ENCODE data around the gene ANKDD1B. TPM values are rescaled to one million over a fixed set of nuclear protein-coding genes. Genes with fewer than 3 reads are reported as not detected.

Gene ANKDD1B
- total RNA-seq, 2 donors from 2014 or later, result 7.1 to 8.6 TPM

- DNase-seq, result no peak
- ATAC-seq, result no peak
- intact Hi-C loops (cut with DNase I, micrococcal nuclease), result no loop called here
Measured at GRCh38 chr5:75653521-75653920, 42.3 kb downstream of the ANKDD1B start.

GRCh38 chr5:75654693-75655295, 43.5 kb downstream of the ANKDD1B start:
- intact Hi-C loops (cut with DNase I, micrococcal nuclease), result no loop called here
- DNase-seq (no peak), ATAC-seq (no peak)

GRCh38 chr5:75656311-75657003, 45.2 kb downstream of the ANKDD1B start:
- intact Hi-C loops (cut with DNase I, micrococcal nuclease), result no loop called here
- ATAC-seq (peak; percentile 43), DNase-seq (no peak)

GRCh38 chr5:75659791-75660450, 48.7 kb downstream of the ANKDD1B start:
- ATAC-seq (no peak), DNase-seq (no peak)
- intact Hi-C loops (cut with DNase I, micrococcal nuclease), result no loop called here

- no peak for DNase-seq
- intact Hi-C loops (cut with DNase I, micrococcal nuclease), result no loop called here
- no peak for ATAC-seq
Measured at GRCh38 chr5:75660678-75661465, 49.6 kb downstream of the ANKDD1B start.

GRCh38 chr5:75662061-75662460, 50.8 kb downstream of the ANKDD1B start:
- no peak for ATAC-seq

GRCh38 chr5:75663579-75664284, 52.5 kb downstream of the ANKDD1B start:
- no peak for ATAC-seq
- DNase-seq, result no peak
- intact Hi-C loops (cut with DNase I, micrococcal nuclease), result no loop called here

More at GRCh38 chr5:75662061-75662460, 50.8 kb downstream of the ANKDD1B start:
- intact Hi-C loops (cut with DNase I, micrococcal nuclease), result no loop called here
- no peak for DNase-seq

- ATAC-seq (no peak), DNase-seq (no peak)
- intact Hi-C loops (cut with DNase I, micrococcal nuclease), result no loop called here
Measured at GRCh38 chr5:75664979-75665378, 53.7 kb downstream of the ANKDD1B start.

- ATAC-seq (no peak), DNase-seq (no peak)
- intact Hi-C loops (cut with DNase I, micrococcal nuclease), result no loop called here
Measured at GRCh38 chr5:75666801-75667200, 55.5 kb downstream of the ANKDD1B start.

GRCh38 chr5:75667586-75667985, 56.3 kb downstream of the ANKDD1B start:
- DNase-seq (no peak), ATAC-seq (no peak)
- intact Hi-C loops (cut with DNase I, micrococcal nuclease), result no loop called here

GRCh38 chr5:75668445-75668844, 57.2 kb downstream of the ANKDD1B start:
- ATAC-seq (peak; percentile 32), DNase-seq (no peak)

GRCh38 chr5:75668977-75669689, 57.9 kb downstream of the ANKDD1B start:
- ATAC-seq (peak; percentile 90), DNase-seq (peak; percentile 70 to 71)
- intact Hi-C loops (cut with DNase I, micrococcal nuclease), result no loop called here

More at GRCh38 chr5:75668445-75668844, 57.2 kb downstream of the ANKDD1B start:
- intact Hi-C loops (cut with DNase I, micrococcal nuclease), result no loop called here

GRCh38 chr5:75670577-75670976, 59.3 kb downstream of the ANKDD1B start:
- DNase-seq (no peak), ATAC-seq (no peak)
- intact Hi-C loops (cut with DNase I, micrococcal nuclease), result loop anchor here in 1 of 2 donors (10.0 kb wide), 1 partner anchor 436 kb away; the partner anchor contains the start of gene ANKRD31

- ATAC-seq (no peak), DNase-seq (no peak)
- intact Hi-C loops (cut with DNase I, micrococcal nuclease), result loop anchor here in 1 of 2 donors (10.0 kb wide), 1 partner anchor 437 kb away; the partner anchor contains the start of gene ANKRD31
Measured at GRCh38 chr5:75671506-75671905, 60.3 kb downstream of the ANKDD1B start.

- intact Hi-C loops (cut with DNase I, micrococcal nuclease), result loop anchor here in 1 of 2 donors (10.0 kb wide), 1 partner anchor 438 kb away; the partner anchor contains the start of gene ANKRD31
- DNase-seq, result no peak
- ATAC-seq, result no peak
Measured at GRCh38 chr5:75672616-75673015, 61.4 kb downstream of the ANKDD1B start.

GRCh38 chr5:75675783-75676182, 64.5 kb downstream of the ANKDD1B start:
- ATAC-seq, result no peak
- no peak for DNase-seq
- intact Hi-C loops (cut with DNase I, micrococcal nuclease), result loop anchor here in 1 of 2 donors (10.0 kb wide), 1 partner anchor 441 kb away; the partner anchor contains the start of gene ANKRD31

- intact Hi-C loops (cut with DNase I, micrococcal nuclease), result loop anchor here in 1 of 2 donors (10.0 kb wide), 1 partner anchor 443 kb away; the partner anchor contains the start of gene ANKRD31
- ATAC-seq (no peak), DNase-seq (no peak)
Measured at GRCh38 chr5:75677607-75678006, 66.4 kb downstream of the ANKDD1B start.

- intact Hi-C loops (cut with DNase I, micrococcal nuclease), result loop anchor here in 1 of 2 donors (10.0 kb wide), 1 partner anchor 443 kb away; the partner anchor contains the start of gene ANKRD31
- ATAC-seq, result peak; percentile 80
- no peak for DNase-seq
Measured at GRCh38 chr5:75678155-75678554, 66.9 kb downstream of the ANKDD1B start.
